Testis (tissue), 2 donors: Measurements from ENCODE around the gene PRR5L.

Experiments
- POLR2A ChIP-seq: fragments of 450-650 bp; IDR thresholded peaks from one replicate; pipeline ENCODE4 v1.6.1; 2017; ENCODE audit warnings: antibody characterized with exemption, mild to moderate bottlenecking, moderate library complexity
- TF ChIP-seq, protein P1 (sequence below), 3 experiments: fragments of 450-650 bp in 2 of 3; fragments of 200-600 bp in 1 of 3; sonication (generic) in 1 of 3; IDR thresholded peaks; one replicate each; pipeline ENCODE4 v1.5.1; 2016 to 2019; ENCODE audit warnings: antibody characterized with exemption in 3 of 3, mild to moderate bottlenecking in 2 of 3, moderate library complexity in 1 of 3

DNA sequence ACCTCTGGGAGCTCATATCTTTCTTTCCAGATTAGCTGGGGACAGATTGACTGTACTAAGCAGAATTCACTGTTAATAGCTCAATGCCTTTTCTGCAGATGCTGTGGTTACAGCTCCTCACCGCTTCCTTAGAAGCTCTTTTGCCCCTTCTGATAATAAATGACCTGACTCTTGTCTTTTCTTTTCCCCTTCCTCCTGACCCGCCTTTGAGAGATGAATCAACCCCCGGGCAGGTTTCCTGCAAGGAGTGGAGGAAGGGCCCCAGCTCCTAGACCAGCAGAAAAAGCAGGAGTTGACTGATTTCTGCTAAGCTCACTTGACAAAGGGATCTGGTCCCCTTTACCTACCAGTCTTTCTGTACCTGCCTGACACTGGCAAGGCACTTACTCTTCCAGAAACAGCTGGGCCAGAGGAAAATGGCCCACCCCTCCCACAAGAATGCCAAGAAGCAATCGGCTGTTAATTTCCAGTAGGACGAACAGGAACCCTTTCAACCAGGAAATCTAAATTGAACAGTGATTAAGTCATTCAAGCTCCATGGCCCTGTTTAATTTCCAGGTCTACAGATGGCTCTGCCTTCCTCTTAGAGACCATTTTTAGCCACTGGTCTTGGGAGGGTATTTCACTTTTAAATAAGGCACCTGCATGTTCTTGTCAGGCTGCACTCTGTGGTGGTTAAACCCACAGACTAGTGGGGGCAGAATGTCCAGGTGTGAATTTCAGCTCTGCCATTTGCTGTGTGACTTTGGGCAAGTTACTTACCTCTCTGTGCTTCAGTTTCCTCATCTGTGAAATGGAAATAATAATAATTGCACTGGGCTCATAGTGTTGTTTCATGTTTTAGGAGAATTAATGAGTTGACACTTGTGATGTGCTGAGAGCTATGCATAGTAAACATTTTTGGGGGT lies 67.5 kb downstream of the PRR5L start:
- TF ChIP-seq, protein P1, sequence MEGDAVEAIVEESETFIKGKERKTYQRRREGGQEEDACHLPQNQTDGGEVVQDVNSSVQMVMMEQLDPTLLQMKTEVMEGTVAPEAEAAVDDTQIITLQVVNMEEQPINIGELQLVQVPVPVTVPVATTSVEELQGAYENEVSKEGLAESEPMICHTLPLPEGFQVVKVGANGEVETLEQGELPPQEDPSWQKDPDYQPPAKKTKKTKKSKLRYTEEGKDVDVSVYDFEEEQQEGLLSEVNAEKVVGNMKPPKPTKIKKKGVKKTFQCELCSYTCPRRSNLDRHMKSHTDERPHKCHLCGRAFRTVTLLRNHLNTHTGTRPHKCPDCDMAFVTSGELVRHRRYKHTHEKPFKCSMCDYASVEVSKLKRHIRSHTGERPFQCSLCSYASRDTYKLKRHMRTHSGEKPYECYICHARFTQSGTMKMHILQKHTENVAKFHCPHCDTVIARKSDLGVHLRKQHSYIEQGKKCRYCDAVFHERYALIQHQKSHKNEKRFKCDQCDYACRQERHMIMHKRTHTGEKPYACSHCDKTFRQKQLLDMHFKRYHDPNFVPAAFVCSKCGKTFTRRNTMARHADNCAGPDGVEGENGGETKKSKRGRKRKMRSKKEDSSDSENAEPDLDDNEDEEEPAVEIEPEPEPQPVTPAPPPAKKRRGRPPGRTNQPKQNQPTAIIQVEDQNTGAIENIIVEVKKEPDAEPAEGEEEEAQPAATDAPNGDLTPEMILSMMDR (IDR thresholded peaks at IDR 0.05): no peak
- no peak for TF ChIP-seq POLR2A
